HEK293T (cell line): ENCODE data around the gene INPP4B.

Experiments used
- FOXM1 ChIP-seq: fragments of 450-650 bp; IDR thresholded peaks from 2 replicates; pipeline ENCODE4 v1.6.1; 2017; ENCODE audit warnings: mild to moderate bottlenecking, borderline replicate concordance
- HDGF ChIP-seq: fragments of 450-650 bp; IDR thresholded peaks from 2 replicates; pipeline ENCODE4 v1.6.1; 2017; ENCODE audit warnings: antibody characterized with exemption, borderline replicate concordance

DNA sequence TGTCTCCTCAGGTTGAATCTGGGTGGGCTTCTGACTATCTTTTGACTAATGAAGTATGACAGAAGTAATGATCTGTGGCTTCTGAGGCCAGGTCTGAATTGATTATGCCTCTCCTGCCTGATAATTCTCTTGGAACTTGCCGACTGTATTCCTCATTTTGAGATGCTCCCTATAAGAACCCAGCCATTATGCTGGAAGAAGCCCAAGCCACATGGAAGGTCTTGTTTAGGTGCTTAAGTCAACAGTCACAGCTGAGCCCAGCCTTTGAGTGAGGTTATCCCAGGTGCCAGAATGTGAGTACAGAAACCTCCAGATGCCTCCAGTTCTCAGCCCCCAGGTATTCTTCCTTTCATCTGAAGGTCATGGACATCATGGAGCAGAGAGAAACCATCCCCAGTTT lies 753.2 kb downstream of the INPP4B start:
- no peak for TF ChIP-seq HDGF
- no peak for TF ChIP-seq FOXM1
